Measurements from ENCODE around the gene PRKN. TPM values are rescaled to one million over a fixed set of nuclear protein-coding genes. Genes with fewer than 3 reads are reported as not detected.

PRKN gene
- total RNA-seq, 1 donor from 2014 or later = 1.3 TPM

DNA sequence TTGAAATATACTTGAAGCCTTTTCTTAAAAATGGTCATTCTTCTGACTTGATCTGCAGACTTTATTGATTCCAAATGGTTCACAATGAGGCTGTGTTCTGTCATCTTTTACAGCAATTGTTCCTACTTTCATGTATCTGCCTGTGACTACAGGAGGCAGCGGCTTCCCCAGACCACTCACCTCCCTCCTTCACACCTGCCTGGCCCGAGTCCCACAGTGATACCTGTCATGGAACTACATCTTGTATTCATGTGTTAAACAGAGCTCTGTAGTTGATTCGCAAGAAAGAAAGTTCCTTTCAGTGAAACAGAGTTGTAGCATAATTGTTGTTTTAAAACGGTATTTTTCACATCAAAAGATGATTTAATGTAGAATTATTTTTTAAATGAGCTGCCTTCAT lies 780.2 kb downstream of the PRKN start:
- peaks cover 4% of the 10 kb centered on the region for H3K36me3 Mint-ChIP-seq (ENCODE audit: low read depth, unreplicated experiment)
- Histone ChIP-seq H3K4me2 (ENCODE audit: low read length) (no peak overlapping the region), H3K4me1 (ENCODE audit: insufficient read depth, low read length) (no peaks in the 10 kb centered on the region), H3K9me3 (ENCODE audit: insufficient read depth, low read depth, low read length) (no peaks in the 10 kb centered on the region), H3K27me3 (ENCODE audit: insufficient read depth, low read length) (no peaks in the 10 kb centered on the region), H3K4me3 (ENCODE audit: insufficient read depth, low read depth, low read length) (no peak overlapping the region), H3K36me3 (ENCODE audit: insufficient read depth, low read length) (no peaks in the 10 kb centered on the region), H3K79me2 (ENCODE audit: insufficient read depth, low read length) (no peaks in the 10 kb centered on the region), H3K27ac (ENCODE audit: low read depth, low read length) (no peak overlapping the region), H4K20me1 (ENCODE audit: insufficient read depth, low read length) (no peaks in the 10 kb centered on the region), H2AFZ (ENCODE audit: low read depth, low read length) (no peak overlapping the region), H3K9ac (ENCODE audit: low read length) (no peak overlapping the region)
- peaks cover 7% of the 10 kb centered on the region for H3K4me1 Mint-ChIP-seq (ENCODE audit: low read depth, unreplicated experiment)
- H3K27me3 Mint-ChIP-seq (ENCODE audit: low read depth, unreplicated experiment) = no peaks in the 10 kb centered on the region
- no peak for TF ChIP-seq EZH2 (IDR thresholded peaks at IDR 0.05; ENCODE audit: insufficient read depth, low read length)
- TF ChIP-seq, protein P1, sequence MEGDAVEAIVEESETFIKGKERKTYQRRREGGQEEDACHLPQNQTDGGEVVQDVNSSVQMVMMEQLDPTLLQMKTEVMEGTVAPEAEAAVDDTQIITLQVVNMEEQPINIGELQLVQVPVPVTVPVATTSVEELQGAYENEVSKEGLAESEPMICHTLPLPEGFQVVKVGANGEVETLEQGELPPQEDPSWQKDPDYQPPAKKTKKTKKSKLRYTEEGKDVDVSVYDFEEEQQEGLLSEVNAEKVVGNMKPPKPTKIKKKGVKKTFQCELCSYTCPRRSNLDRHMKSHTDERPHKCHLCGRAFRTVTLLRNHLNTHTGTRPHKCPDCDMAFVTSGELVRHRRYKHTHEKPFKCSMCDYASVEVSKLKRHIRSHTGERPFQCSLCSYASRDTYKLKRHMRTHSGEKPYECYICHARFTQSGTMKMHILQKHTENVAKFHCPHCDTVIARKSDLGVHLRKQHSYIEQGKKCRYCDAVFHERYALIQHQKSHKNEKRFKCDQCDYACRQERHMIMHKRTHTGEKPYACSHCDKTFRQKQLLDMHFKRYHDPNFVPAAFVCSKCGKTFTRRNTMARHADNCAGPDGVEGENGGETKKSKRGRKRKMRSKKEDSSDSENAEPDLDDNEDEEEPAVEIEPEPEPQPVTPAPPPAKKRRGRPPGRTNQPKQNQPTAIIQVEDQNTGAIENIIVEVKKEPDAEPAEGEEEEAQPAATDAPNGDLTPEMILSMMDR (IDR thresholded peaks at IDR 0.05; ENCODE audit: insufficient read depth, low read depth, low read length) = no peak
- FAIRE-seq (no peak), DNase-seq (ENCODE audit: low read depth) (no peak)
- H3K4me3 Mint-ChIP-seq (ENCODE audit: unreplicated experiment) = no peak overlapping the region
- H3K27ac Mint-ChIP-seq (ENCODE audit: unreplicated experiment) = no peak overlapping the region
- H3K9me3 Mint-ChIP-seq (ENCODE audit: unreplicated experiment) = peaks cover 5% of the 10 kb centered on the region

DNA sequence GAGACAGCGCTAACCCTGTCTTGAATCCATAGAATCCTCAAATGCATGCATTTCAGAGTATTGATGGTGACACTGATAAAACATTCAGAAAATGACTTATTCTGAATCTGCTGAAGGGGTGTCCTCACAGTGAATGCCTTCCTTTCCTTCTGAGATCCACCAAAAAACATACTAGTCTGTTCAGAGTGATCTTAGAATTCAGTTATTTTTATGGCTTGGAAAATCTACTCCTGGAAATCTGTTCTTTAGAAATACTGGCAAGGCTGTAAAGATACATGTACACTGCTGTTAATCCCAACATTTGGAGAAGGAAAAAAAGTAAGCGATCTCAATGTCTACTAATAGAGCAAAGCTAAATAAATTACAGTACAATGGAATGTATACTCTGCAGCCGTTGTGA lies 781.1 kb downstream of the PRKN start:
- Histone ChIP-seq H3K4me1 (ENCODE audit: insufficient read depth, low read length) (no peaks in the 10 kb centered on the region), H3K27me3 (ENCODE audit: insufficient read depth, low read length) (no peaks in the 10 kb centered on the region), H3K36me3 (ENCODE audit: insufficient read depth, low read length) (no peaks in the 10 kb centered on the region), H3K9ac (ENCODE audit: low read length) (no peak overlapping the region), H3K9me3 (ENCODE audit: insufficient read depth, low read depth, low read length) (no peaks in the 10 kb centered on the region), H3K4me2 (ENCODE audit: low read length) (no peak overlapping the region), H4K20me1 (ENCODE audit: insufficient read depth, low read length) (no peaks in the 10 kb centered on the region), H3K27ac (ENCODE audit: low read depth, low read length) (no peak overlapping the region), H2AFZ (ENCODE audit: low read depth, low read length) (no peak overlapping the region), H3K79me2 (ENCODE audit: insufficient read depth, low read length) (no peaks in the 10 kb centered on the region), H3K4me3 (ENCODE audit: insufficient read depth, low read depth, low read length) (no peak overlapping the region)
- H3K27ac Mint-ChIP-seq (ENCODE audit: unreplicated experiment) = no peak overlapping the region
- H3K4me3 Mint-ChIP-seq (ENCODE audit: unreplicated experiment) = no peak overlapping the region
- DNase-seq (ENCODE audit: low read depth) (no peak), FAIRE-seq (no peak)
- H3K9me3 Mint-ChIP-seq (ENCODE audit: unreplicated experiment) = peaks cover 5% of the 10 kb centered on the region
- H3K36me3 Mint-ChIP-seq (ENCODE audit: low read depth, unreplicated experiment) = peaks cover 4% of the 10 kb centered on the region
- H3K27me3 Mint-ChIP-seq (ENCODE audit: low read depth, unreplicated experiment) = no peaks in the 10 kb centered on the region
- TF ChIP-seq, protein P1 (IDR thresholded peaks at IDR 0.05; ENCODE audit: insufficient read depth, low read depth, low read length) = no peak
- TF ChIP-seq EZH2 (IDR thresholded peaks at IDR 0.05; ENCODE audit: insufficient read depth, low read length) = no peak
- peaks cover 7% of the 10 kb centered on the region for H3K4me1 Mint-ChIP-seq (ENCODE audit: low read depth, unreplicated experiment)

GRCh38 chr6:161943561-161943960 lies 784.0 kb downstream of the PRKN start:
- Mint-ChIP-seq H3K36me3 (ENCODE audit: low read depth, unreplicated experiment) (no peaks in the 10 kb centered on the region), H3K27ac (ENCODE audit: unreplicated experiment) (no peak overlapping the region)
- no peak for DNase-seq (ENCODE audit: low read depth)

More at GRCh38 chr6:161943561-161943960, 784.0 kb downstream of the PRKN start:
- no peaks in the 10 kb centered on the region for H3K4me1 Mint-ChIP-seq (ENCODE audit: low read depth, unreplicated experiment)
- H3K4me3 Mint-ChIP-seq (ENCODE audit: unreplicated experiment) = no peak overlapping the region
- no peak overlapping the region for H3K27ac ChIP-seq (ENCODE audit: low read depth, low read length)
- no peaks in the 10 kb centered on the region for H3K27me3 Mint-ChIP-seq (ENCODE audit: low read depth, unreplicated experiment)
- H3K4me3 ChIP-seq (ENCODE audit: insufficient read depth, low read depth, low read length) = no peak overlapping the region
- no peak overlapping the region for H2AFZ ChIP-seq (ENCODE audit: low read depth, low read length)
- no peaks in the 10 kb centered on the region for H3K9me3 ChIP-seq (ENCODE audit: insufficient read depth, low read depth, low read length)
- H3K27me3 ChIP-seq (ENCODE audit: insufficient read depth, low read length) = no peaks in the 10 kb centered on the region
- no peaks in the 10 kb centered on the region for H3K9me3 Mint-ChIP-seq (ENCODE audit: unreplicated experiment)
- H3K4me1 ChIP-seq (ENCODE audit: insufficient read depth, low read length) = no peaks in the 10 kb centered on the region
- TF ChIP-seq, protein P1 (IDR thresholded peaks at IDR 0.05; ENCODE audit: insufficient read depth, low read depth, low read length) = no peak
- TF ChIP-seq EZH2 (IDR thresholded peaks at IDR 0.05; ENCODE audit: insufficient read depth, low read length) = no peak
- FAIRE-seq = no peak
- no peak overlapping the region for H3K9ac ChIP-seq (ENCODE audit: low read length)
- no peaks in the 10 kb centered on the region for H3K79me2 ChIP-seq (ENCODE audit: insufficient read depth, low read length)
- H3K4me2 ChIP-seq (ENCODE audit: low read length) = no peak overlapping the region
- no peaks in the 10 kb centered on the region for H3K36me3 ChIP-seq (ENCODE audit: insufficient read depth, low read length)
- H4K20me1 ChIP-seq (ENCODE audit: insufficient read depth, low read length) = no peaks in the 10 kb centered on the region
